Breast epithelium (tissue), 4 donors: Measurements from ENCODE around the gene PPM1L. TPM values are rescaled to one million over a fixed set of nuclear protein-coding genes. Genes with fewer than 3 reads are reported as not detected.

Experiments
- DNase-seq, 2 donors: peaks; one replicate each; pipeline ENCODE4 v3.0.0-alpha.2; 2019; ENCODE audit warnings: low spot score in 2 of 2
- H3K27ac ChIP-seq, 2 donors: fragments of 200-600 bp; sonication (generic) in 1 of 2; one replicate each; pipeline ENCODE4 v1.5.1; 2016 to 2019; ENCODE audit warnings: mild to moderate bottlenecking in 1 of 2
- H3K27me3 ChIP-seq, 2 donors: fragments of 200-600 bp; sonication (generic) in 1 of 2; one replicate each; pipeline versions ENCODE4 v1.5.1 to v1.6.0; 2017 to 2019; ENCODE audit warnings: control low read depth in 1 of 2, mild to moderate bottlenecking in 1 of 2
- H3K36me3 ChIP-seq: fragments of 200-600 bp; one replicate; pipeline ENCODE4 v1.5.1; 2019
- H3K4me1 ChIP-seq, 2 donors: fragments of 200-600 bp; sonication (generic); one replicate each; pipeline ENCODE4 v1.5.1; 2016 to 2019; ENCODE audit warnings: control low read depth in 1 of 2
- H3K4me3 ChIP-seq, 3 donors: fragments of 200-600 bp; sonication (generic); 1 replicate in 2 of 3; 2 replicates in 1 of 3; pipeline ENCODE4 v1.5.1; 2016 to 2019; ENCODE audit warnings: mild to moderate bottlenecking in 3 of 3, moderate library complexity in 2 of 3
- H3K9me3 ChIP-seq, 2 donors: fragments of 200-600 bp; sonication (generic) in 1 of 2; one replicate each; pipeline ENCODE4 v1.5.1; 2016 to 2019; ENCODE audit warnings: control low read depth in 1 of 2
- POLR2A ChIP-seq: fragments of 450-650 bp; IDR thresholded peaks from one replicate; pipeline ENCODE4 v1.6.1; 2016; ENCODE audit warnings: antibody characterized with exemption, mild to moderate bottlenecking, moderate library complexity
- POLR2AphosphoS5 ChIP-seq, 3 donors: sonication (generic); formaldehyde crosslinking; IDR thresholded peaks; one replicate each; pipeline ENCODE4 v1.6.1; 2017; ENCODE audit warnings: antibody characterized with exemption in 3 of 3
- intact Hi-C: fragments of 100-400 bp; cut with DNase I; formaldehyde crosslinking; loops from one replicate; pipeline ENCODE4 v1.15.1; 2023; ENCODE audit warnings: low total_unique reads
- total RNA-seq, 3 donors: library from RNA; depleted of rRNA; stranded (reverse); fragments of >200 nt; gene quantifications; one replicate each; pipeline ENCODE4 v1.1.0, GENCODE V29; 2016
- TF ChIP-seq, protein P1 (sequence below), 3 donors: fragments of 450-650 bp; IDR thresholded peaks; one replicate each; pipeline ENCODE4 v1.5.1; 2016 to 2017; ENCODE audit warnings: antibody characterized with exemption in 3 of 3, mild to moderate bottlenecking in 3 of 3, moderate library complexity in 3 of 3

Gene PPM1L
- total RNA-seq, 3 donors from 2014 or later = 12.8 to 136 (median 24.6) TPM

DNA sequence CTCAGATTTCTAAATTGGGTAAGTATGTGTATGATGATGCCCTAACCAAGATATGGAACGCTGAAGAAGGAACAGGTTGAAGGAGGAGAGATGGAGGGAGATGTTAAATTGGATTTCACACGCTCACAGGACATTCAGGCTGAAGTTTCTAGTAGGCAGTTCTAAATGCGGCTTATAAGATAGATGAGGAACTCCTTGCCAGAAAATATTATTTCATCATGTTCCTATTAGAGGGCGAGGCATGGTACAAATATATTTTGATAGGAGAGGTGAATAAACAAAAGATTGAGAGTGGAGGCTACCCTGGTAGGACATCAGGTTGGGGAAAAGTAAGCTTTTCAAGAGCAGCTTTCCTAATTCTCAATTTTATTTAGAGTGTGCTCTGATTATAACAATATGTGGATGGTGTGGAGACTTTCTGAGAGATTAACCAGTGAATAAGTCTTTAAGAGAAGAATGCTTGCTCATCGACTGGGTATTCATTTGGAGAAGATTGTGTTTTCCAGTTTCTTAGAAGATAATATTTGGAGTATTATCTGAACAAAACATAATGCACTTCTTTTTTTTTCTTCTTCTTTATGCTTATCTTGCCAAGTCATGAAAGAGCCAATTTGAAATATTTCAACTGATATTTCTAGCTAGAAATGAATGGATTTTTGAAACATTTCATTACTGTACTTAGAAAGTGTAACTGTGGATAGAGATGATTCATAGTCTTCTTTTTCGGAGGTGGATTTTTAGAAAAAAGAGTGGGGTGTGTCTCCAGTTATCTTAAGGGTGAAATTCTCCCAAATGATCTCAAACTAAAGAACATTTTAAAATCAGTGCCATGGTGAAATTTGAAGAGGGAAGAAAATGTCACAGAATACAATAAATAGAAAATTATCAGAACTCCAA lies 260.6 kb downstream of the PPM1L start:
- intact Hi-C loops = no loop called here
- Histone ChIP-seq H3K4me1 (no peaks in the 10 kb centered on the region), H3K27me3 (no peaks in the 10 kb centered on the region), H3K4me3 (no peak overlapping the region), H3K27ac (no peak overlapping the region), H3K36me3 (no peaks in the 10 kb centered on the region), H3K9me3 (no peaks in the 10 kb centered on the region)
- no peak for DNase-seq
- TF ChIP-seq, protein P1, sequence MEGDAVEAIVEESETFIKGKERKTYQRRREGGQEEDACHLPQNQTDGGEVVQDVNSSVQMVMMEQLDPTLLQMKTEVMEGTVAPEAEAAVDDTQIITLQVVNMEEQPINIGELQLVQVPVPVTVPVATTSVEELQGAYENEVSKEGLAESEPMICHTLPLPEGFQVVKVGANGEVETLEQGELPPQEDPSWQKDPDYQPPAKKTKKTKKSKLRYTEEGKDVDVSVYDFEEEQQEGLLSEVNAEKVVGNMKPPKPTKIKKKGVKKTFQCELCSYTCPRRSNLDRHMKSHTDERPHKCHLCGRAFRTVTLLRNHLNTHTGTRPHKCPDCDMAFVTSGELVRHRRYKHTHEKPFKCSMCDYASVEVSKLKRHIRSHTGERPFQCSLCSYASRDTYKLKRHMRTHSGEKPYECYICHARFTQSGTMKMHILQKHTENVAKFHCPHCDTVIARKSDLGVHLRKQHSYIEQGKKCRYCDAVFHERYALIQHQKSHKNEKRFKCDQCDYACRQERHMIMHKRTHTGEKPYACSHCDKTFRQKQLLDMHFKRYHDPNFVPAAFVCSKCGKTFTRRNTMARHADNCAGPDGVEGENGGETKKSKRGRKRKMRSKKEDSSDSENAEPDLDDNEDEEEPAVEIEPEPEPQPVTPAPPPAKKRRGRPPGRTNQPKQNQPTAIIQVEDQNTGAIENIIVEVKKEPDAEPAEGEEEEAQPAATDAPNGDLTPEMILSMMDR (IDR thresholded peaks at IDR 0.05) = no peak
- no peak for TF ChIP-seq POLR2A
- no peak for TF ChIP-seq POLR2AphosphoS5 (IDR thresholded peaks at IDR 0.05)

DNA sequence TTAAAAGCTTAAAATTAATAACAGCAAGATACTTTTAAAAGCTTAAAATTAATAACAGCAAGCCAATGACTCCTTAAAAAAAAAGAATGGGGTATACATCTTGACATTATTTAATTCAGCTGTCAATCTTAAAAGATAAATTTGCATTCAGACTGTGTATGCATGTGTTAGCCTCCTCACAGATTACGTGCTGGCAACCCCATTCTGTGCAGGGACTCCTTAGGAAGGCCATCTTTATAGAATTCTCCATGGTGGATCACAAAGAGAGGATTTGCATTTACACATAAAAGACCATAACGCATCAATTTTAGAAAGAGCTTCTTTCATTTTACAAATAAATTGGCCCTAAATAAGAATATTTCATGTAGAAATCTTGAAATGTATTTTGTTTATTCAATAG lies 261.9 kb downstream of the PPM1L start:
- peaks cover 3 to 5% of the 10 kb centered on the region in 2 donors for H3K9me3 ChIP-seq
- DNase-seq = no peak
- TF ChIP-seq, protein P1 (IDR thresholded peaks at IDR 0.05) = no peak
- no peak for TF ChIP-seq POLR2A
- TF ChIP-seq POLR2AphosphoS5 (IDR thresholded peaks at IDR 0.05) = no peak
- H3K4me1 ChIP-seq = no peaks in the 10 kb centered on the region
- H3K4me3 ChIP-seq = no peak overlapping the region
- intact Hi-C loops = no loop called here
- no peaks in the 10 kb centered on the region for H3K27me3 ChIP-seq
- no peak overlapping the region for H3K27ac ChIP-seq
- H3K36me3 ChIP-seq = no peaks in the 10 kb centered on the region

- intact Hi-C loops = no loop called here
- TF ChIP-seq POLR2A (no peak), POLR2AphosphoS5 (IDR thresholded peaks at IDR 0.05) (no peak)
- TF ChIP-seq, protein P1 (IDR thresholded peaks at IDR 0.05) = no peak
- Histone ChIP-seq H3K36me3 (no peaks in the 10 kb centered on the region), H3K27me3 (no peaks in the 10 kb centered on the region), H3K4me3 (no peak overlapping the region), H3K4me1 (no peaks in the 10 kb centered on the region), H3K9me3 (peaks cover 5 to 7% of the 10 kb centered on the region in 2 donors), H3K27ac (no peak overlapping the region)
- no peak for DNase-seq
These were observed 264.2 kb downstream of the PPM1L start for GRCh38 chr3:161020256-161020655.

DNA sequence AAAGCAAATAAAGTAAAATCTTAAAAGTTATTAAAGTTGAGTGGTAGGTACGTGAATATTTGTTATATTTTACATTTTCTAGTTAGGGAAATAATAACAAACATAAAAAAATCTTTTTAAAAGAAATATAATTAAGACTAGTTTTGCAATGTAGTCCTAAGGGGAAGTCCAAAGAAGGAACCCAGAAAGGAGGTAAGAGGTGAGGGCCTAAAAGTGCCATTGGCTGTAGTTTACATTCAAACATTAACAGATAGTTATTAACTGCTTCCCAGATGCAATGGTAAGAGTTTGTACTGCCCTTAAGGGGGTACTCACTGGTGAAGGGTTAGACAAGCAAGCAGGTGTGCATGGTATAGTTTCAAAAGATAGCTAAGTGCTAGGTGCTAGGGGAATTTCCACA lies 269.9 kb downstream of the PPM1L start:
- no peak for DNase-seq
- Histone ChIP-seq H3K4me3 (no peak overlapping the region), H3K27ac (no peak overlapping the region), H3K4me1 (no peaks in the 10 kb centered on the region), H3K36me3 (no peaks in the 10 kb centered on the region), H3K9me3 (peaks cover 5 to 7% of the 10 kb centered on the region in 2 donors), H3K27me3 (no peaks in the 10 kb centered on the region)
- TF ChIP-seq POLR2A = no peak
- no peak for TF ChIP-seq POLR2AphosphoS5 (IDR thresholded peaks at IDR 0.05)
- TF ChIP-seq, protein P1 (IDR thresholded peaks at IDR 0.05) = no peak
- intact Hi-C loops = no loop called here
